Astrocyte of the cerebellum (primary cell): ENCODE data around the gene CRTAP.
"Not testable (repeated sequence)": the region's sequence is repeated elsewhere in the genome, so short reads cannot be mapped to it uniquely, and the experiment has no call there.

Experiments
- DNase-seq: peaks from one replicate; pipeline ENCODE4 v3.0.0-alpha.2; 2011; ENCODE audit warnings: low read depth
- H3K4me3 ChIP-seq: 2 replicates; pipeline ENCODE4 v1.5.1; 2011; ENCODE audit warnings: mild to moderate bottlenecking, low read depth, low read length, moderate library complexity
- CTCF ChIP-seq: IDR thresholded peaks from 2 replicates; pipeline ENCODE4 v1.5.1; 2012; ENCODE audit warnings: low read length, low read depth, moderate library complexity, mild to moderate bottlenecking; ENCODE audit errors: missing control alignments
- in situ Hi-C: cut with HindIII; loops from 2 replicates; pipeline ENCODE4 v1.10.0; 2017; ENCODE audit warnings: low sequenced_read_pairs

CRTAP gene

GRCh38 chr3:33113772-33114621 lies at the start of gene CRTAP:
TSS of gene CRTAP (plus strand) at chr3:33114014. CDS start at chr3:33114078, 64 bp downstream.
- in situ Hi-C loops, result no loop called here
- DNase-seq, result peak; percentile 90
- TF ChIP-seq CTCF, result no peak
- H3K4me3 ChIP-seq, result peak within 1 kb of the TSS; percentile 57

GRCh38 chr3:33064929-33065328 lies 48.9 kb upstream of the CRTAP start:
- no peak overlapping the region for H3K4me3 ChIP-seq
- no peak for TF ChIP-seq CTCF
- in situ Hi-C loops, result no loop called here
- DNase-seq, result no peak

- in situ Hi-C loops, result no loop called here
- no peak overlapping the region for H3K4me3 ChIP-seq
- no peak for DNase-seq
- no peak for TF ChIP-seq CTCF
Observed at GRCh38 chr3:33067484-33067883, 46.3 kb upstream of the CRTAP start.

- in situ Hi-C loops, DNase-seq, H3K4me3 ChIP-seq: not testable (repeated sequence)
Observed at GRCh38 chr3:33069862-33070261, 44.0 kb upstream of the CRTAP start.

- no peak overlapping the region for H3K4me3 ChIP-seq
- no peak for DNase-seq
- TF ChIP-seq CTCF, result no peak
- in situ Hi-C loops, result no loop called here
Observed at GRCh38 chr3:33071181-33071580, 42.6 kb upstream of the CRTAP start.

GRCh38 chr3:33071946-33072345 lies 41.9 kb upstream of the CRTAP start:
- TF ChIP-seq CTCF, result no peak
- no peak overlapping the region for H3K4me3 ChIP-seq
- in situ Hi-C loops, result no loop called here
- DNase-seq, result no peak

GRCh38 chr3:33074217-33075067 lies 39.4 kb upstream of the CRTAP start:
- peak; percentile 96 for TF ChIP-seq CTCF
- in situ Hi-C loops, result no loop called here
- DNase-seq, result peak; percentile 50
- no peak overlapping the region for H3K4me3 ChIP-seq
